ENCODE results near the gene FCHSD1. TPM values are rescaled to one million over a fixed set of nuclear protein-coding genes. Genes with fewer than 3 reads are reported as not detected.

The FCHSD1 gene
- polyA plus RNA-seq, 4 donors = 9.5 to 20.2 (median 14.6) TPM

- DNase-seq (ENCODE audit: low read depth in 4 of 4, low spot score in 2 of 4) = no peak
Observed at GRCh38 chr5:141646026-141646425, 5.2 kb downstream of the FCHSD1 start.

- DNase-seq (ENCODE audit: low read depth in 4 of 4, low spot score in 2 of 4) = no peak
Observed at GRCh38 chr5:141641634-141642267, 9.5 kb downstream of the FCHSD1 start.

- DNase-seq (ENCODE audit: low read depth in 4 of 4, low spot score in 2 of 4) = no peak
Observed at GRCh38 chr5:141640698-141641097, 10.5 kb downstream of the FCHSD1 start.

GRCh38 chr5:141640051-141640415, 11.2 kb downstream of the FCHSD1 start:
- no peak for DNase-seq (ENCODE audit: low read depth in 4 of 4, low spot score in 2 of 4)

- no peak for DNase-seq (ENCODE audit: low read depth in 4 of 4, low spot score in 2 of 4)
Observed at GRCh38 chr5:141639357-141640050, 11.7 kb downstream of the FCHSD1 start.

- DNase-seq (ENCODE audit: low read depth in 4 of 4, low spot score in 2 of 4) = no peak
Observed at GRCh38 chr5:141638771-141639170, 12.4 kb downstream of the FCHSD1 start.

- no peak for DNase-seq (ENCODE audit: low read depth in 4 of 4, low spot score in 2 of 4)
Observed at GRCh38 chr5:141637767-141638419, 13.3 kb downstream of the FCHSD1 start.

- no peak for DNase-seq (ENCODE audit: low read depth in 4 of 4, low spot score in 2 of 4)
Observed at GRCh38 chr5:141637123-141637766, 14.0 kb downstream of the FCHSD1 start.

- DNase-seq (ENCODE audit: low read depth in 4 of 4, low spot score in 2 of 4) = peak in 1 of 4 donors; percentile 85
Observed at GRCh38 chr5:141636413-141637122, 14.7 kb downstream of the FCHSD1 start, which contains the start of the genes HDAC3 and RELL2. Gene HDAC3 (minus strand): TSS chr5:141636849. CDS start chr5:141636790, 59 bp downstream. Gene RELL2 (plus strand): TSS chr5:141636997. CDS start chr5:141638226, 1,229 bp downstream.

- no peak for DNase-seq (ENCODE audit: low read depth in 4 of 4, low spot score in 2 of 4)
Observed at GRCh38 chr5:141636106-141636412, 15.2 kb downstream of the FCHSD1 start.

GRCh38 chr5:141635646-141636045, 15.6 kb downstream of the FCHSD1 start:
- DNase-seq (ENCODE audit: low read depth in 4 of 4, low spot score in 2 of 4) = no peak

- no peak for DNase-seq (ENCODE audit: low read depth in 4 of 4, low spot score in 2 of 4)
Observed at GRCh38 chr5:141634720-141635119, 16.5 kb downstream of the FCHSD1 start.

GRCh38 chr5:141633871-141634561, 17.2 kb downstream of the FCHSD1 start:
- no peak for DNase-seq (ENCODE audit: low read depth in 4 of 4, low spot score in 2 of 4)

- no peak for DNase-seq (ENCODE audit: low read depth in 4 of 4, low spot score in 2 of 4)
Observed at GRCh38 chr5:141632650-141633049, 18.6 kb downstream of the FCHSD1 start.

GRCh38 chr5:141630570-141631140, 20.6 kb downstream of the FCHSD1 start:
- no peak for DNase-seq (ENCODE audit: low read depth in 4 of 4, low spot score in 2 of 4)

- no peak for DNase-seq (ENCODE audit: low read depth in 4 of 4, low spot score in 2 of 4)
Observed at GRCh38 chr5:141628175-141628788, 22.9 kb downstream of the FCHSD1 start.

GRCh38 chr5:141623611-141624010, 27.6 kb downstream of the FCHSD1 start:
- DNase-seq (ENCODE audit: low read depth in 4 of 4, low spot score in 2 of 4) = no peak

- DNase-seq (ENCODE audit: low read depth in 4 of 4, low spot score in 2 of 4) = no peak
Observed at GRCh38 chr5:141623186-141623585, 28.0 kb downstream of the FCHSD1 start.

GRCh38 chr5:141618804-141619554, 32.2 kb downstream of the FCHSD1 start, which contains the start of gene DIAPH1:
Gene DIAPH1 (minus strand): TSS chr5:141619000. CDS start chr5:141618914, 86 bp downstream.
- DNase-seq (ENCODE audit: low read depth in 4 of 4, low spot score in 2 of 4) = peak in 3 of 4 donors; percentile 88 to 94 (median 94)

Data from left renal cortex interstitium (tissue), 4 donors.